Fibroblast of skin of left biceps (primary cell): Measurements from ENCODE around the gene WHAMM.
"Not testable (repeated sequence)": the region's sequence is repeated elsewhere in the genome, so short reads cannot be mapped to it uniquely, and the experiment has no call there.

Experiments
- DNase-seq, 2 experiments: peaks; one replicate each; pipeline ENCODE4 v3.0.0-alpha.2; 2013; ENCODE audit warnings: low read depth in 2 of 2

The WHAMM gene

GRCh38 chr15:82865981-82866380, 56.6 kb downstream of the WHAMM start:
- not testable (repeated sequence) for DNase-seq

GRCh38 chr15:82870727-82871320, 61.4 kb downstream of the WHAMM start:
- DNase-seq, result no peak

- DNase-seq, result no peak
These were observed 61.9 kb downstream of the WHAMM start for GRCh38 chr15:82871358-82871757.

- no peak for DNase-seq
These were observed 62.5 kb downstream of the WHAMM start for GRCh38 chr15:82871832-82872484.

GRCh38 chr15:82873000-82873680, 63.7 kb downstream of the WHAMM start:
- DNase-seq, result no peak

GRCh38 chr15:82874267-82874666, 64.8 kb downstream of the WHAMM start:
- no peak for DNase-seq

GRCh38 chr15:82874961-82875360, 65.5 kb downstream of the WHAMM start:
- no peak for DNase-seq

GRCh38 chr15:82875411-82876003, 66.1 kb downstream of the WHAMM start:
- no peak for DNase-seq

GRCh38 chr15:82877825-82878224, 68.4 kb downstream of the WHAMM start:
- no peak for DNase-seq

GRCh38 chr15:82878325-82878724, 68.9 kb downstream of the WHAMM start:
- no peak for DNase-seq

- DNase-seq, result no peak
These were observed 71.3 kb downstream of the WHAMM start for GRCh38 chr15:82880704-82881103.

- DNase-seq, result no peak
These were observed 72.3 kb downstream of the WHAMM start for GRCh38 chr15:82881747-82882146.

- no peak for DNase-seq
These were observed 73.0 kb downstream of the WHAMM start for GRCh38 chr15:82882273-82882928.
